ENCODE measurements around the gene ANKRD39. TPM values are rescaled to one million over a fixed set of nuclear protein-coding genes. Genes with fewer than 3 reads are reported as not detected.
A peak's percentile ranks its signal among the peaks of the same experiment; 100 is the strongest.

ANKRD39 gene
- total and polyA plus RNA-seq, 10 donors = 13.6 to 32.2 (median 20.4) TPM

DNA sequence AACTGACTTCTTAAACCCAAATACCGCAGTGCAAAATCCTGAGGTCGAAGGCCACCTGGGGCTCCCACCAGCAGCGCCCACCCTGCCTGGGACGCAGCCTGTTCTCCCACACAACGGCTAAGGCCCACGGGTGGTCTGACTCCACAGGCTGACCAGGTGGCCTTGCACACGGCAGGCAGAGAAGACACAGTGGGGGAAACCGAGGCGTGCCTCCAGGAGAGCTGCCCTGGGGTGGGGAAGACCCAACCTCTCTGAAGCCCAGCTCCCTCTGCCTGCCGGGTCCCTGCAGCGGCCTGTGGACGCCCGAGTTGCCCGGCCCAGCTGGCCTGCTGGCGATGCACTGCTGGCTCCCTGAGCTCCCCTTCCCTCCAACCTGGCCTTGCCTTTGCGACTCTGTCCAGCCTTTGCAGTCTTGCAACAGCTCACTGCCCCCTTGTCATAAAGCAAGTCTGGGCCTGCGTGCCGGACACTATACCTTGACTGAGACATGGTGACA, 21.8 kb upstream of the ANKRD39 start:
- TF ChIP-seq, protein P1, sequence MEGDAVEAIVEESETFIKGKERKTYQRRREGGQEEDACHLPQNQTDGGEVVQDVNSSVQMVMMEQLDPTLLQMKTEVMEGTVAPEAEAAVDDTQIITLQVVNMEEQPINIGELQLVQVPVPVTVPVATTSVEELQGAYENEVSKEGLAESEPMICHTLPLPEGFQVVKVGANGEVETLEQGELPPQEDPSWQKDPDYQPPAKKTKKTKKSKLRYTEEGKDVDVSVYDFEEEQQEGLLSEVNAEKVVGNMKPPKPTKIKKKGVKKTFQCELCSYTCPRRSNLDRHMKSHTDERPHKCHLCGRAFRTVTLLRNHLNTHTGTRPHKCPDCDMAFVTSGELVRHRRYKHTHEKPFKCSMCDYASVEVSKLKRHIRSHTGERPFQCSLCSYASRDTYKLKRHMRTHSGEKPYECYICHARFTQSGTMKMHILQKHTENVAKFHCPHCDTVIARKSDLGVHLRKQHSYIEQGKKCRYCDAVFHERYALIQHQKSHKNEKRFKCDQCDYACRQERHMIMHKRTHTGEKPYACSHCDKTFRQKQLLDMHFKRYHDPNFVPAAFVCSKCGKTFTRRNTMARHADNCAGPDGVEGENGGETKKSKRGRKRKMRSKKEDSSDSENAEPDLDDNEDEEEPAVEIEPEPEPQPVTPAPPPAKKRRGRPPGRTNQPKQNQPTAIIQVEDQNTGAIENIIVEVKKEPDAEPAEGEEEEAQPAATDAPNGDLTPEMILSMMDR (IDR thresholded peaks at IDR 0.05 in 8 of 11, conservative IDR thresholded peaks at IDR 0.05 in 3 of 11) = no peak
- TF ChIP-seq POLR2A (IDR thresholded peaks at IDR 0.05) = no peak
- no peak for TF ChIP-seq POLR2AphosphoS5 (IDR thresholded peaks at IDR 0.05)
- H3K27ac ChIP-seq = peak overlapping the region in 2 of 8 donors; percentile 95 to 96
- no peaks in the 10 kb centered on the region for H3K36me3 ChIP-seq
- no peak for DNase-seq
- H3K4me1 ChIP-seq = peaks cover 33 to 93% (median 61%) of the 10 kb centered on the region in 6 donors
- H3K9me3 ChIP-seq = no peaks in the 10 kb centered on the region
- peaks cover 0 to 16% (median 0%) of the 10 kb centered on the region in 7 donors for H3K27me3 ChIP-seq (replicated peaks in 1 of 7)
- H3K4me3 ChIP-seq = no peak overlapping the region
- WGBS, 5 donors = 90 to 97% (median 93%) methylated on average over 16 to 18 of the region's 18 CpGs
- intact Hi-C loops (cut with DNase I; ENCODE audit: low total_unique reads) = no loop called here

DNA sequence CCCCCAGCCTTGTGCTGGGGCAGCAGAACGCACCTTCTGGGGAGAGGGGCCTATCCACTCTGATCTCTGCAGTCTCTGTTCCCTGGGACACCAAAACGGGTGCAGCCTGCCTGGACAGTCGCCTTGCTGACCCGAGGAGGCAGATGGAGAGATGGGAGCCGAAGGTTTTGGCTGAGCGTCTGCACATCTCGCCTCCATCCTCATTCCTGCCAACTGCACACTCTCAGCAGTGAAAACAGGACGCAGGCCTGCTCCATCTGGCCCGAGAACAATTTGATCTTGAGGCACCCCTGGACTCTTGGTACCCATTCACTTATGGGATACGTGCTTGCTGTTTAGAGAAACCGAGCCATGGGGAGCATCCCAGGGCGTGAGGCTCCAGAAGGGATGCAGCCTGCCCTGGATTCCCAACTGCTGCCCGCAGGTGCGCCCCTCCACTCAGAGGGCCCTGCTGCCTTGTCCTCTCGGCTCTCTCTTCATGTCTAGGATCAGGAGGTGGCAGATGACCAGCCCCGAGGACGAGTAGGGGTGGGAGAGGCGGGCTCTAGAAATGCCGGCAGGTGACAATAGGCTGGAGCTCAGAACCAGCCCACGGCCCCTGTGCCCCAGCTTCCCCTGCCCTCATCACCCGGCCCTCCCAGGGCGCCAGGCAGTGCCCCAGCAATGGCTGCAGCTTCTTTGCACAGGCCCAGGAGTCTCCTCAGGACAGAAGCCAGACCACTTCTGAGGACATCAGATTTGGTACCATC, 21.2 kb upstream of the ANKRD39 start:
- H3K4me1 ChIP-seq = peaks cover 27 to 93% (median 61%) of the 10 kb centered on the region in 6 donors
- 84 to 92% (median 89%) methylated on average over 21 to 22 of the region's 22 CpGs for WGBS, 5 donors

DNA sequence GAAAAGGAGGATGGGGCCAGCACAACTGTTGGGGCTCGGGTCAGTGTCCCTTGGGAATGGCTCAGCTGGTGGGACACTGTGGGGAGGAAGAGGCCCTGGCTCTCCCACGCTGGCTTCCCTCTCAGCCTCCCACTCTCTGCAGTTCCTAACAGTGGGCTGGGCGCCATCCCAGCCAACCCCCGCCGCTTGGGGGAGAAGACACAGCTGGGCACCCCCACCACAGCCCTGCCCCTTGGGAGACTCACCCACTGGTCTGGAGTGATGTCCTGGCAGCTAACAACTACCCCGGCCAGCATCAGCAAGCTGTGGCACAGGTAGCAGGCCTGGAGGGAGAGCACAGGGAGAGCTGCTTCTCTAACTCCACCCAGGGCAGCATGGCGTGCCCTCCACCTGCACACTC, 20.4 kb upstream of the ANKRD39 start:
- Histone ChIP-seq H3K27ac (peak overlapping the region in 6 of 8 donors; percentile 15 to 98 (median 95)), H3K4me1 (peaks cover 23 to 93% (median 63%) of the 10 kb centered on the region in 6 donors), H3K9me3 (no peaks in the 10 kb centered on the region), H3K27me3 (replicated peaks in 1 of 7) (peaks cover 0 to 16% (median 0%) of the 10 kb centered on the region in 7 donors), H3K4me3 (no peak overlapping the region), H3K36me3 (no peaks in the 10 kb centered on the region)
- WGBS, 5 donors = 47 to 82% (median 68%) methylated on average over 4 to 7 of the region's 7 CpGs
- intact Hi-C loops (cut with DNase I; ENCODE audit: low total_unique reads) = no loop called here
- DNase-seq = peak; percentile 66
- TF ChIP-seq POLR2A (IDR thresholded peaks at IDR 0.05) (no peak), POLR2AphosphoS5 (IDR thresholded peaks at IDR 0.05) (peak; percentile 18 to 67 (median 60))
- TF ChIP-seq, protein P1 (IDR thresholded peaks at IDR 0.05 in 8 of 11, conservative IDR thresholded peaks at IDR 0.05 in 3 of 11) = no peak

More for the DNA sequence above, 21.2 kb upstream of the ANKRD39 start:
- Histone ChIP-seq H3K4me3 (no peak overlapping the region), H3K27me3 (replicated peaks in 1 of 7) (peaks cover 0 to 16% (median 0%) of the 10 kb centered on the region in 7 donors), H3K9me3 (no peaks in the 10 kb centered on the region), H3K36me3 (no peaks in the 10 kb centered on the region), H3K27ac (peak overlapping the region in 5 of 8 donors; percentile 72 to 98 (median 95))
- peak; percentile 62 for DNase-seq
- intact Hi-C loops (cut with DNase I; ENCODE audit: low total_unique reads) = no loop called here
- TF ChIP-seq, protein P1 (IDR thresholded peaks at IDR 0.05 in 8 of 11, conservative IDR thresholded peaks at IDR 0.05 in 3 of 11) = no peak
- TF ChIP-seq POLR2A (IDR thresholded peaks at IDR 0.05) (no peak), POLR2AphosphoS5 (IDR thresholded peaks at IDR 0.05) (no peak)

DNA sequence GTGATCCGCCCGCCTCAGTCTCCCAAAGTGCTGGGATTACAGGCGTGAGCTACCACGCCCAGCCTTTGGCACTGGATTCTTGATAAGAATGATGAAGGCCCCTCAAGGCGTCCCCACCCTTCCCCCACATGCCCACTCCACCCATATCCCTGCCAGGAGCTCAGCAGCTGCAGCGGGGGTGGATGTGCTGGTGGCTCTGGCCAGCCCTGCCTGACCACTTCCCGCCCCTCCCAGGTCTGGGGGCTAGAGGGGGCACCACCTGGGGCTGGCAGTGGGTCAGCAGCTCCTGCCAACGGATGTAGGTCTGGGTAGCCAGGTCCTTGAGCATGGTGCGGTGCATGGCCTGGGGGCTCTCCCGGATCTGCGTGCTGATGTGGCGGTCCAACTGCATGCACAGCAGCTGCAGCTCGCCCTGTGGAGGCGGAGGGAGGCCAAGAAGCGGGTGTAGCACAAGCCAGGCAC, 19.8 kb upstream of the ANKRD39 start:
- DNase-seq = no peak
- Histone ChIP-seq H3K27ac (peak overlapping the region in 7 of 8 donors; percentile 9 to 98 (median 95)), H3K4me3 (no peak overlapping the region), H3K9me3 (no peaks in the 10 kb centered on the region), H3K27me3 (replicated peaks in 1 of 7) (peaks cover 0 to 14% (median 0%) of the 10 kb centered on the region in 7 donors), H3K36me3 (no peaks in the 10 kb centered on the region), H3K4me1 (peaks cover 23 to 96% (median 66%) of the 10 kb centered on the region in 6 donors)
- TF ChIP-seq POLR2AphosphoS5 (IDR thresholded peaks at IDR 0.05) (peak in 2 of 3 donors; percentile 61 to 62), POLR2A (IDR thresholded peaks at IDR 0.05) (no peak)
- intact Hi-C loops (cut with DNase I; ENCODE audit: low total_unique reads) = no loop called here
- WGBS, 5 donors = 57 to 80% (median 69%) methylated on average over 15 of the region's 15 CpGs
